Trophoblast cell (in vitro differentiated cells and primary cell): ENCODE data around the gene LPXN.

Experiments
- DNase-seq, 2 donors: peaks; one replicate each; pipeline ENCODE4 v3.0.0-alpha.2; 2016
- H2AFZ ChIP-seq: 2 replicates; pipeline ENCODE4 v1.6.1; 2013; ENCODE audit warnings: low read length, moderate library complexity, mild to moderate bottlenecking; ENCODE audit not compliant: insufficient read depth, poor library complexity
- H2AK5ac ChIP-seq: 2 replicates; pipeline ENCODE4 v1.6.1; 2013; ENCODE audit warnings: mild to moderate bottlenecking, low read length
- H2BK120ac ChIP-seq: 2 replicates; pipeline ENCODE4 v1.6.1; 2013; ENCODE audit warnings: low read length, mild to moderate bottlenecking, moderate library complexity; ENCODE audit not compliant: insufficient read depth, poor library complexity
- H2BK12ac ChIP-seq: 2 replicates; pipeline ENCODE4 v1.6.1; 2013; ENCODE audit warnings: mild to moderate bottlenecking, low read length, moderate library complexity
- H2BK5ac ChIP-seq: 2 replicates; pipeline ENCODE4 v1.6.1; 2013; ENCODE audit warnings: low read length, low read depth, moderate library complexity, mild to moderate bottlenecking; ENCODE audit not compliant: poor library complexity
- H3K14ac ChIP-seq: 2 replicates; pipeline ENCODE4 v1.6.1; 2013; ENCODE audit warnings: mild to moderate bottlenecking, low read length
- H3K18ac ChIP-seq: 2 replicates; pipeline ENCODE4 v1.6.1; 2013; ENCODE audit warnings: mild to moderate bottlenecking, low read length
- H3K23ac ChIP-seq: 2 replicates; pipeline ENCODE4 v1.6.1; 2013; ENCODE audit warnings: low read length
- H3K27ac ChIP-seq: 2 replicates; pipeline ENCODE4 v1.5.1; 2013; ENCODE audit warnings: low read depth, mild to moderate bottlenecking, inconsistent platforms, low read length, moderate library complexity
- H3K27me3 ChIP-seq: 2 replicates; pipeline ENCODE4 v1.6.1; 2013; ENCODE audit warnings: inconsistent platforms, mild to moderate bottlenecking, low read length, moderate library complexity; ENCODE audit not compliant: insufficient read depth
- H3K36me3 ChIP-seq, 2 experiments: 1 replicate in 1 of 2; 2 replicates in 1 of 2; pipeline ENCODE4 v1.6.1; 2013; ENCODE audit warnings: low read length in 2 of 2, mild to moderate bottlenecking in 2 of 2, moderate library complexity in 1 of 2; ENCODE audit not compliant: insufficient read depth in 2 of 2, control insufficient read depth in 1 of 2
- H3K4ac ChIP-seq: 2 replicates; pipeline ENCODE4 v1.6.1; 2013; ENCODE audit warnings: low read depth, mild to moderate bottlenecking, low read length, moderate library complexity
- H3K4me1 ChIP-seq, 2 experiments: 1 replicate in 1 of 2; 2 replicates in 1 of 2; pipeline ENCODE4 v1.6.1; 2013; ENCODE audit warnings: low read length in 2 of 2, mild to moderate bottlenecking in 2 of 2, moderate library complexity in 1 of 2; ENCODE audit not compliant: insufficient read depth in 2 of 2, control insufficient read depth in 1 of 2
- H3K4me2 ChIP-seq: 2 replicates; pipeline ENCODE4 v1.6.1; 2013; ENCODE audit warnings: inconsistent platforms, mild to moderate bottlenecking, low read length, moderate library complexity
- H3K4me3 ChIP-seq: 2 replicates; pipeline ENCODE4 v1.5.1; 2013; ENCODE audit warnings: mild to moderate bottlenecking, low read depth, low read length, inconsistent platforms
- H3K79me1 ChIP-seq: one replicate; pipeline ENCODE4 v1.6.1; 2013; ENCODE audit warnings: low read length
- H3K79me2 ChIP-seq: 2 replicates; pipeline ENCODE4 v1.6.1; 2013; ENCODE audit warnings: low read length, mild to moderate bottlenecking; ENCODE audit not compliant: control insufficient read depth, insufficient read depth, poor library complexity
- H3K9ac ChIP-seq: 2 replicates; pipeline ENCODE4 v1.6.1; 2013; ENCODE audit warnings: mild to moderate bottlenecking, low read length
- H3K9me3 ChIP-seq: 2 replicates; pipeline ENCODE4 v1.6.1; 2013; ENCODE audit warnings: low read depth, mild to moderate bottlenecking, control low read depth, inconsistent platforms, low read length; ENCODE audit not compliant: insufficient read depth
- H4K12ac ChIP-seq: 2 replicates; pipeline ENCODE4 v1.6.1; 2013; ENCODE audit warnings: low read depth, mild to moderate bottlenecking, low read length, moderate library complexity
- H4K8ac ChIP-seq: 2 replicates; pipeline ENCODE4 v1.6.1; 2013; ENCODE audit warnings: low read depth, mild to moderate bottlenecking, low read length, moderate library complexity
- H4K91ac ChIP-seq: one replicate; pipeline ENCODE4 v1.6.1; 2013; ENCODE audit warnings: low read depth, mild to moderate bottlenecking, low read length, moderate library complexity
- WGBS: extraction: QIAGEN DNeasy Blood & Tissue Kit; methylation state at CpG from one replicate; pipeline ENCODE4 v1.1.7; 2013; ENCODE audit warnings: missing lambda C conversion rate; ENCODE audit not compliant: insufficient read length, insufficient coverage; ENCODE audit errors: extremely low coverage; 5-methylcytosine and 5-hydroxymethylcytosine counted together

The LPXN gene

DNA sequence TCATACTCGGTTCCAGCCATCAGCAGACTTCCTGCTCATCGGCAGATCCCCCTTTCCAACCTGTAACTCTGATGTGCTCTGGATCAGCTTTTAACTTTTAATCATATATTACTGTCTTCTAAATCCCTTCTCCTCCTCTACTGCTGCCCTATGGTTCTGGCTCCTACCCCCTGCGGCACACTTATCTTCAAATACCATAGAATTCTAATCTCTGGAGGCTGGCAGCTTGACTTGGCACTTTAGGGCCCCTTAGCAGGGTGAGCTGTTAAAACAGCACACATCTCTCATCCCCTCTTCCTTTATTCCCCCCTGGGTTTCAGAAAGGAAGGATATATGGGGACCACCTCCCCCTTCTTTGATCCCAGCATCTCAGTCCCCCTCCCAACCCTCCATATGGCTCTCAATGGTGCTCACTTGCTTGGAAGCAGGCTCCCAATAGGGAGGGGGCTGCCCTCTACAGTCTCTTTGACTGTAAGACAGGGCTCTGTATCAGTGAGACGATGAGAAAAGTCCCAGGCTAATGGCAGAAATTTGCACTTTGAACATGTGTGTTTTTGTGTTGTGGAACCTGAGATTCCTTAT, 42.4 kb upstream of the LPXN start:
- Histone ChIP-seq H2AFZ (no peak overlapping the region), H3K4me3 (no peak overlapping the region), H2BK5ac (no peak overlapping the region), H4K12ac (no peak overlapping the region), H2BK120ac (no peak overlapping the region), H3K4ac (no peak overlapping the region), H3K79me1 (no peaks in the 10 kb centered on the region), H3K9ac (no peak overlapping the region), H2AK5ac (no peak overlapping the region), H3K14ac (no peak overlapping the region), H3K9me3 (no peaks in the 10 kb centered on the region), H3K27me3 (no peaks in the 10 kb centered on the region), H3K79me2 (no peaks in the 10 kb centered on the region), H3K36me3 (peaks cover 11 to 31% of the 10 kb centered on the region in 2 experiments), H3K4me2 (no peak overlapping the region), H4K8ac (no peak overlapping the region), H4K91ac (no peak overlapping the region), H3K18ac (no peak overlapping the region), H2BK12ac (no peak overlapping the region), H3K4me1 (no peaks in the 10 kb centered on the region), H3K27ac (no peak overlapping the region), H3K23ac (no peak overlapping the region)
- WGBS = no CpG with 5 or more reads among the region's 4 CpGs
- DNase-seq = no peak

DNA sequence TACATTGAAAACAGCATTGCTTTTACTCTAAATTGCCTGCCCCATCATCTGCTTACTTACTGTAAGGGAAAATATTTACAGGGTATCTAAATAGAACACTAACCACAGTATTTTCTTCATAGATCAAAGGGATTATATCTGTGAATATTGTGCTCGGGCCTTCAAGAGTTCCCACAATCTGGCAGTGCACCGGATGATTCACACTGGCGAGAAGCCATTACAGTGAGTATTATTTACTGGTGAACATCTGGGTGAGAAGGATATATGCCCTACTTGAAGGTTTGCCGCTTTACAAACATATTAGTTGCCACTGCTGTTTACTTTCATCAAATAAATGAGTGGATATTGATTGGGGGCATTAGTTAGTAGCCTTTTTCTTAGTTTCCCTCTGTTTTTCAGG, 40.9 kb upstream of the LPXN start:
- no peak overlapping the region for H3K23ac ChIP-seq
- no CpG with 5 or more reads among the region's 4 CpGs for WGBS
- no peaks in the 10 kb centered on the region for H3K4me1 ChIP-seq
- H2AK5ac ChIP-seq = no peak overlapping the region
- no peak overlapping the region for H3K14ac ChIP-seq
- H2BK5ac ChIP-seq = no peak overlapping the region
- H4K12ac ChIP-seq = no peak overlapping the region
- no peak overlapping the region for H3K9ac ChIP-seq
- H4K91ac ChIP-seq = no peak overlapping the region
- no peaks in the 10 kb centered on the region for H3K79me2 ChIP-seq
- H3K36me3 ChIP-seq = peaks cover 8 to 32% of the 10 kb centered on the region in 2 experiments
- H3K27me3 ChIP-seq = no peaks in the 10 kb centered on the region
- H3K4ac ChIP-seq = no peak overlapping the region
- H4K8ac ChIP-seq = no peak overlapping the region
- H3K27ac ChIP-seq = no peak overlapping the region
- H3K79me1 ChIP-seq = no peaks in the 10 kb centered on the region
- H3K4me2 ChIP-seq = no peak overlapping the region
- no peak overlapping the region for H2AFZ ChIP-seq
- no peak overlapping the region for H2BK120ac ChIP-seq
- no peak overlapping the region for H3K18ac ChIP-seq
- H2BK12ac ChIP-seq = no peak overlapping the region
- no peaks in the 10 kb centered on the region for H3K9me3 ChIP-seq
- no peak overlapping the region for H3K4me3 ChIP-seq
- DNase-seq = no peak

DNA sequence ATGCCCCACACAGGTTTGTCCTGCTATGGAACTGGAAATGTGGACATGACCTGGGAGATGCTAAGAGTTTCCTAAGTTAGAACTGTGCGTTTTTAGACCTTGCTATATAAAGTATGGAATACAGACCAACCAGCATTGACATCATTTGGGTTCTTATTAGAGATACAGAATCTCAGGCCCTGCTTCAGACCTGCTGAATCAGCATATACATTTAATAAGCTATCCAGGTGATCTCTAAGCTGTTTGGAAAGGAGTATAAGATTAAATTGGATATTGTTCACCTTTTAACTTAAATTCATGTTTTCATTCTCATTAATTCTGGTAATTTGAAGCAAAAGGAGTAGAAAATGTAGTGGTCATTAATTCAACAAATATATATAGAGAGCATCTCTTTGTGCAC, 39.9 kb upstream of the LPXN start:
- Histone ChIP-seq H3K9me3 (no peaks in the 10 kb centered on the region), H3K4me1 (no peaks in the 10 kb centered on the region), H3K14ac (no peak overlapping the region), H4K12ac (no peak overlapping the region), H2BK120ac (no peak overlapping the region), H4K8ac (no peak overlapping the region), H4K91ac (no peak overlapping the region), H3K18ac (no peak overlapping the region), H3K9ac (no peak overlapping the region), H3K4ac (no peak overlapping the region), H3K36me3 (peaks cover 8 to 32% of the 10 kb centered on the region in 2 experiments), H3K79me2 (no peaks in the 10 kb centered on the region), H3K27ac (no peak overlapping the region), H2BK5ac (no peak overlapping the region), H3K23ac (no peak overlapping the region), H3K4me3 (no peak overlapping the region), H2BK12ac (no peak overlapping the region), H3K4me2 (no peak overlapping the region), H3K79me1 (no peaks in the 10 kb centered on the region), H2AFZ (no peak overlapping the region), H3K27me3 (no peaks in the 10 kb centered on the region), H2AK5ac (no peak overlapping the region)
- no CpG with 5 or more reads among the region's 1 CpG for WGBS
- DNase-seq = no peak

DNA sequence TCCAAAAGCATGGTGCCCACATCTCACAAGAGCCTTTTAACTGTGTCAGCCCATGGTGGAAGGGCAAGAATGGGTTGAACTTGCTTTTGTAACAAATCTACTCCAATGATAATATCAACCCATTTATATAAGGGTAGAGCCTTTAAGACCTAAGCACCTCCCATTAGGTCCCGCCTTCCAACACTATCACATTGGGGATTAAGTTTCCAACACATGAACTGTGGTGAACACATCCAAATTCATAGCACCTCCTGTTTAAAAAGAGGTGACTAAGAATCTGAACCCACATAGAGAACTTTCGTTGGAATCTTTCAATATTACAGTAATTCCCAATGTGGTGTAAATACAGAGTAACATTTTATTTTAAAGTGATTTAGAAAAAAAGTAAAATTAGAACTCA, 37.6 kb upstream of the LPXN start:
- no peak overlapping the region for H3K18ac ChIP-seq
- no peak overlapping the region for H4K91ac ChIP-seq
- H2BK120ac ChIP-seq = no peak overlapping the region
- H3K23ac ChIP-seq = no peak overlapping the region
- H3K27ac ChIP-seq = no peak overlapping the region
- H3K14ac ChIP-seq = no peak overlapping the region
- H4K12ac ChIP-seq = no peak overlapping the region
- H3K4me1 ChIP-seq = no peaks in the 10 kb centered on the region
- H3K27me3 ChIP-seq = no peaks in the 10 kb centered on the region
- H3K4me3 ChIP-seq = no peak overlapping the region
- no peak for DNase-seq
- H2BK5ac ChIP-seq = no peak overlapping the region
- peaks cover 9 to 28% of the 10 kb centered on the region in 2 experiments for H3K36me3 ChIP-seq
- H3K79me2 ChIP-seq = no peaks in the 10 kb centered on the region
- H2AK5ac ChIP-seq = no peak overlapping the region
- H4K8ac ChIP-seq = no peak overlapping the region
- WGBS = no CpG with 5 or more reads among the region's 2 CpGs
- H2BK12ac ChIP-seq = no peak overlapping the region
- no peak overlapping the region for H3K9ac ChIP-seq
- no peaks in the 10 kb centered on the region for H3K79me1 ChIP-seq
- H3K9me3 ChIP-seq = no peaks in the 10 kb centered on the region
- no peak overlapping the region for H3K4me2 ChIP-seq
- no peak overlapping the region for H3K4ac ChIP-seq
- no peak overlapping the region for H2AFZ ChIP-seq
